Activated T-helper 17 cell treated with anti-CD3 and anti-CD28 coated beads, Interleukin-2, amount 50 U/mL, for 72 hours (primary cell): ENCODE measurements around the gene BTN2A1. TPM values are rescaled to one million over a fixed set of nuclear protein-coding genes. Genes with fewer than 3 reads are reported as not detected.
"Not testable (repeated sequence)": the region's sequence is repeated elsewhere in the genome, so short reads cannot be mapped to it uniquely, and the experiment has no call there.

Experiments used
- ATAC-seq: fragments of 150-1000 bp; cut with Tn5 transposase; replicated peaks from 2 replicates; pipeline ENCODE4 v1.10.0; 2021; ENCODE audit warnings: mild to moderate bottlenecking, moderate library complexity
- H3K27ac Mint-ChIP-seq: one replicate; pipeline ENCODE4 v1.8.0; 2022; ENCODE audit warnings: mixed read lengths
- H3K27me3 Mint-ChIP-seq: one replicate; pipeline ENCODE4 v1.8.0; 2022; ENCODE audit warnings: mixed read lengths
- H3K36me3 Mint-ChIP-seq: one replicate; pipeline ENCODE4 v1.8.0; 2022; ENCODE audit warnings: low read depth, mild to moderate bottlenecking, mixed read lengths
- H3K4me1 Mint-ChIP-seq: one replicate; pipeline ENCODE4 v1.8.0; 2022; ENCODE audit warnings: mixed read lengths
- H3K4me3 Mint-ChIP-seq: one replicate; pipeline ENCODE4 v1.8.0; 2022; ENCODE audit warnings: mild to moderate bottlenecking, mixed read lengths
- H3K9me3 Mint-ChIP-seq: one replicate; pipeline ENCODE4 v1.8.0; 2022; ENCODE audit warnings: mixed read lengths
- total RNA-seq, 2 donors: library from RNA; stranded (reverse); gene quantifications; one replicate each; pipeline ENCODE4 v1.2.3, GENCODE V29; 2022

BTN2A1 gene
- total RNA-seq = 10 to 100 TPM; 26.1 to 36.3 TPM

DNA sequence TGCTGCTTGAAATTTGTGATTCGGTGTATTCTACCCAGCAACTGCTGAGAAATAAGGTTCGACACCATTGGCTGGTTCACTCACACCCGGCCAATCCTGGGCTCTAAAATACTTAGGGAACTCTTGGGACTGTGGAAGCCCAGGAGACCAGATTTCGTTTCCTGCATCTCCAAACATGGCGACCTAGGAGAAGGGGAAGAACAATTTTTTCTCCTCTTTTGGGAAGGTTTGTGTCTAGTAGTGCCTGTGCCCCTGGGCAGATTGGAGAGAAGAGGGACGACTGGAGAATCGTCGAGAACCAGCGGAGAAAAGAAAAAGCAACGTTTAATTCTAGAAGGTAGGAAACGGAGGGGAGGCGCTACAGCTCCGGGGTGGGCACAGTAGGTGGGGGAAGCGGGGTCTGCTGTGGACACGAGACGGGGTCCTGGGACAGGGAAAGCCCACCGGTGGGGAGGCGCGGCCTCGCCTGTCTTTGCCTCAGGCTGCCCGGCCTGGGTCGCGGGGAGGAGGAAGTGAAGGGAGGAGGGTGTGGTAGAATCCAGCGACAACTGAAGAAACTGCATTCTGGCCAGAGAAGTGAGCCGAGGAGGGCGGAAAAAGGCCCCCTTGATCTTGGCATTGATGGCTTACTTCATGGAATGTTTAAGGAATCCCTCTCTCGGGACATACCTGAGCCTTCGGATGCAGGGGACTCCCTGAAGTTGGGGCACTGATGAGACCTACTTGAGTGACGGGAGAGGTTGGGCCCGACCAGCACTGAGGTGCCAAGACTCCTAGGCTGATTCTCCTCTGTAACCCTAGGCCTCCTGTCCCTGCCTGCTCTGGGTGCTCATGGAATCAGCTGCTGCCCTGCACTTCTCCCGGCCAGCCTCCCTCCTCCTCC is at the start of gene BTN2A1:
Gene BTN2A1 (plus strand): TSS at position 150 of the 883 bp plus-strand sequence. CDS start 682 bp downstream, at position 832.
- Mint-ChIP-seq H3K27me3 (no peaks in the 10 kb centered on the region), H3K9me3 (no peaks in the 10 kb centered on the region), H3K4me1 (peaks cover 45% of the 10 kb centered on the region), H3K27ac (peak within 1 kb of the TSS; percentile 99), H3K36me3 (peaks cover 61% of the 10 kb centered on the region), H3K4me3 (peak within 1 kb of the TSS; percentile 98)
- peak; percentile 99 for ATAC-seq

DNA sequence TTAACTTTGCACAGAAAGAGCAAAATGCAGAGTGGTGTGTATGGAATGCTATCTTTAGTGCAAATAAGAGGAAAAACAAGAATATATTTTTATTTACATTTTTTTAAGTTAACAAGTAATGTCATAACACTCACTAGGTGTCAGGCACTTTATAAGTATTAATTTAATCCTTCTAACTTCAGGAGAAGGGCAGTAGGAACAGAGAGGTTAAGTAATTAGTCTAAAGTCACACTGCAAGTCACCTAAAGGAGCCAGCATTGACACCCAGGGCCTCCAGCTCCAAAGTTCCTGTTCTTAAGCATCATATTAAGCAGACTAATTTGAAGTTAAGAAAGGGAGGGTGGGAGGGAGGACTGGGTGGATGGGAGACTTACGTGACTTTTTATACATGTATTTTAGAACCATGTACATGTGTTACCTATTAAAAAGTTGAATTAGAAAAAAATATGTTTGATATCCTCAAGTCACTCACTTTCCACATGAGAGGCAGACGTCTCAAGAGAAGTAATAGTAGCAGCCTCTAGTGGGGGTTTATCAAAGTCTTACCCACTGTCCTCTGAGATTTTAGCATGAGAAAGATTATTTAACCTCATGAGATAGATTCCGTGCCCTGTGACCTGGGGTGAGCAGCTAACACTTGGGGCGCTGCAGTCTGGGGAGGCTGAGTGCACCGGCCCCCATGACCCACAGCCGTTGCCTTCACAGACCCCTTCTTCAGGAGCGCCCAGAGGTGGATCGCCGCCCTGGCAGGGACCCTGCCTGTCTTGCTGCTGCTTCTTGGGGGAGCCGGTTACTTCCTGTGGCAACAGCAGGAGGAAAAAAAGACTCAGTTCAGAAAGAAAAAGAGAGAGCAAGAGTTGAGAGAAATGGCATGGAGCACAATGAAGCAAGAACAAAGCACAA is 48.7 kb upstream of the BTN2A1 start:
- H3K9me3 Mint-ChIP-seq = no peaks in the 10 kb centered on the region
- H3K27me3 Mint-ChIP-seq = no peaks in the 10 kb centered on the region
- ATAC-seq = no peak
- peaks cover 35% of the 10 kb centered on the region for H3K4me1 Mint-ChIP-seq
- no peak overlapping the region for H3K4me3 Mint-ChIP-seq
- no peak overlapping the region for H3K27ac Mint-ChIP-seq
- peaks cover 91% of the 10 kb centered on the region for H3K36me3 Mint-ChIP-seq

DNA sequence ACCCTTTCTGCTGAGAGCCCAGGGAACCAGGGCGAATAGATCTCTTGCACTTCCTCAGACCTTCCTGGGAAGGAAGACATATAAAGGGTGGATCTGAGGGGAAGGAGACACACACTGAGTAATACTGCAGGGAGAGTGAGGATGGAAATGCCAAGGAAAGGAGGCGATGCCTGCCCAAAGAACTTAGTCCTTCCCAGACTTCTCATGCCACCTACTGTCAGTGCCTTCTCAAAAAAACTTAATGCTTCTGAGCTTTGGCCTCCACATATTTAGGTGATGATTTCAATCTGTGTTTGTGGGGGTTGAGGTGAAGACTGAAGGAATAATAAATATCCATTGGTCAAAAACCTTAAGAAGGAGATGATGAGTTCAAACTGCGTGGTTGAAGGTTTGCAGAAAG is 46.0 kb upstream of the BTN2A1 start:
- Mint-ChIP-seq H3K9me3 (peaks cover 3% of the 10 kb centered on the region), H3K36me3 (peaks cover 74% of the 10 kb centered on the region), H3K4me1 (peaks cover 19% of the 10 kb centered on the region), H3K27me3 (no peaks in the 10 kb centered on the region), H3K4me3 (no peak overlapping the region), H3K27ac (peak overlapping the region; percentile 69)
- ATAC-seq = no peak

DNA sequence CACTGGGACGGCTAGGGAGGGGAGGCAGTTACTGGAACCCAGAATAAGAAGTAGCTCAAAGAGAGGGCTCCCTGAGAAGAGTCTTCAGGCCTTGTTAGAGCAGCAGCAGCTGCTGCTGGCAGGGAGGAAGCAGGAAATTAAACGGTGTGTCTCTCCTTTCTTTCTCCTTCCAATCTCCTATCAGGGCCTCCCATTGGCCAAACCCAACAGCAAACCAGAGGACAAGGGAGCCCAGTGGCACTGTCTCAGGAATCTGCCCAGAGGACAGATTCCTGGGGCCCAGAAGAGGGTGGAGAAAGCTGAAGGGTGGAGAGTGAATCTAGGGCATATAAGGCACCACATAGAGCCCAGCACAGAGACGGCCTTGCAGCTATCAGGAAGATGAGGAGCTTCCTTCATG is 45.5 kb upstream of the BTN2A1 start:
- Mint-ChIP-seq H3K36me3 (peaks cover 69% of the 10 kb centered on the region), H3K27ac (peak overlapping the region; percentile 69), H3K9me3 (peaks cover 6% of the 10 kb centered on the region), H3K4me3 (no peak overlapping the region), H3K4me1 (peaks cover 15% of the 10 kb centered on the region), H3K27me3 (no peaks in the 10 kb centered on the region)
- no peak for ATAC-seq

DNA sequence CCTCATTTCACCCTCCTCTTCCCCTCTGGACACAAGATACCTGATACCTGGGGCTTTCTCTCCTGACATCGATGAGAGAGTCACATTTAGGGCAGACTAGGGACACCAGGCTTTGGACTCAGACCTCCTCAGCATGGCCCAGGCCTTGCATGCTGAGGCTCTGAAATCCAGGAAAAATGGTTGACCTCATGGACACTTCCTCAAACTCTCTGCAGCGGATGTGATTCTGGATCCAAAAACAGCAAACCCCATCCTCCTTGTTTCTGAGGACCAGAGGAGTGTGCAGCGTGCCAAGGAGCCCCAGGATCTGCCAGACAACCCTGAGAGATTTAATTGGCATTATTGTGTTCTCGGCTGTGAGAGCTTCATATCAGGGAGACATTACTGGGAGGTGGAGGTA is 44.8 kb upstream of the BTN2A1 start:
- Mint-ChIP-seq H3K4me3 (no peak overlapping the region), H3K36me3 (peaks cover 62% of the 10 kb centered on the region), H3K4me1 (peaks cover 11% of the 10 kb centered on the region), H3K27me3 (no peaks in the 10 kb centered on the region), H3K9me3 (peaks cover 10% of the 10 kb centered on the region), H3K27ac (no peak overlapping the region)
- ATAC-seq = no peak

DNA sequence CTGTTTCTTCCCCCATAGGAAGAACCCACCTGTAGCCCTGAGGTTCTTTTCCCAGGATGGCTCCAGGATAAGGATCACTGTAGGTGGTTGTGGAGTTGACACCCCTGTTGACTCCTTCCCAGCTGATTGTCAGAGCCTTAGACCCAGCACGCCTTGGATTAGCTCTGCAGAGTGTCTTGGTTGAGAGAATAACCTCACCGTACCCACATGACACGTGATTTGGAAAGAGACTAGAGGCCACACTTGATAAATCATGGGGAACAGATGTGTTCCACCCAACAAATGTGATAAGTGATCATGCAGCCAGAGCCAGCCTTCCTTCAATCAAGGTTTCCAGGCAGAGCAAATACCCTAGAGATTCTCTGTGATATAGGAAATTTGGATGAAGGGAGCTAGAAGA is 43.5 kb upstream of the BTN2A1 start:
- peaks cover 10% of the 10 kb centered on the region for H3K9me3 Mint-ChIP-seq
- no peak overlapping the region for H3K4me3 Mint-ChIP-seq
- H3K27ac Mint-ChIP-seq = no peak overlapping the region
- ATAC-seq = no peak
- H3K36me3 Mint-ChIP-seq = peaks cover 51% of the 10 kb centered on the region
- H3K27me3 Mint-ChIP-seq = no peaks in the 10 kb centered on the region
- peaks cover 11% of the 10 kb centered on the region for H3K4me1 Mint-ChIP-seq

DNA sequence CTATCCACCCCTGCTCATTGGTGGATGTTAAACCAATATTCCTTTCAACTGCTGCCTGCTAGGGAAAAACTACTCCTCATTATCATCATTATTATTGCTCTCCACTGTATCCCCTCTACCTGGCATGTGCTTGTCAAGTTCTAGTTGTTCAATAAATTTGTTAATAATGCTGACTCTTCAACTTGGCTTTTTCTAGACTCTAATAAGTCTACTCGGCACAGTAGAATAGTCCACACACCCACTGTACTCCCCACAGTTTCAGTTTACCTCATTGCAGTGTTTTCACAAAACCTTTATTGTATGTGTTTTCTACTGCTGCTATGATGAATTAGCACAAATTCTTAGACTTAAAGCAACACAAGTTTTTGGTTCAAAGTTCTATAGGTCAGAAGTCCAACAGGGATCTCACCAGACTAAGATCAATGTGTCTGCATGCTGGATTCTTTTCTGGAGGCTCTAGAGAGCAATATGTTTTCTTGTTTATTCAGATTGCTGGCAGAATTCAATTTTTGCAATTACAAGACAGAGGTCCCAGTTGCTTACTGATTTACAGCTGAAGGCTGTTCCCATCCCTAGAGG is 42.6 kb upstream of the BTN2A1 start:
- Mint-ChIP-seq H3K27me3 (no peaks in the 10 kb centered on the region), H3K9me3 (peaks cover 10% of the 10 kb centered on the region), H3K4me3 (no peak overlapping the region), H3K27ac (no peak overlapping the region), H3K4me1 (peaks cover 11% of the 10 kb centered on the region), H3K36me3 (peaks cover 43% of the 10 kb centered on the region)
- ATAC-seq = no peak

DNA sequence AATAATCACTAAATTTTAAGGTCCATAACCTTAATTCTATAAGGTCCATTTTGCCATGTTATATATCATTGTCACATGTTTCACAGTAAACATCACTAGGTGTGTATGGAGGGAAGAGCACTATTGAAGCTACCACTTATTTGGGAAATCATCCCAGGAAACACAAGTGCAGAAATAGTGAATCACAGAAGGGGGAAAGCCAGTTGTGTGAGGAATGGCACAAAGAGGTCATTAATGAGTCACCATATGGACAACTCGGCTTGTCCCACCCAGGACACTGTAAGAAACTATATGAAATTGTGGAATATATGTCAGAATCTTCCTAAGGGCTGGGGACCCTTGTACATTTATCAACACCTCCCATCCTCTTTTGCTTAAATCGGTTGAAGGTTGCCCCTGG is 42.0 kb upstream of the BTN2A1 start:
- H3K27me3 Mint-ChIP-seq = no peaks in the 10 kb centered on the region
- peaks cover 10% of the 10 kb centered on the region for H3K9me3 Mint-ChIP-seq
- no peak overlapping the region for H3K27ac Mint-ChIP-seq
- H3K36me3 Mint-ChIP-seq = peaks cover 36% of the 10 kb centered on the region
- peaks cover 7% of the 10 kb centered on the region for H3K4me1 Mint-ChIP-seq
- H3K4me3 Mint-ChIP-seq = no peak overlapping the region
- ATAC-seq = no peak

DNA sequence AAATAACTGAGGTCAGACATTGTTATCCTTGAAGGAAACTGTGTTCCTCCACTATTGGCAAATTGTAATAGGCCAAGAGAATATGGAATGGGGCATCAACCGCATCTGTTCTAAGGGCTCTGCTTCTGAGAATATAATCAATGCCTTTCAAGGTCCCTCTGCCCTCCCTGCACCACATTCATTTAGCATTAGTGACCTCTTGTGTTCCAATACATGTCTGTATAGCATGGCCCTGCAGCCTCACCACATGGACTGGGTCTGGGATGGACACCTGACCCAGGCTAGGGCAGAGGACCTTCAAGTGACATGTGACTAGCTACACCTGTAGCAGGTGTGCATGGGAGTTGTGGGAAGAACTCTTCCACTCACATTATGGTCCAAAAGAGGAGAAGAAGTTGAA is 41.5 kb upstream of the BTN2A1 start:
- ATAC-seq = no peak
- Mint-ChIP-seq H3K36me3 (peaks cover 31% of the 10 kb centered on the region), H3K4me3 (no peak overlapping the region)

DNA sequence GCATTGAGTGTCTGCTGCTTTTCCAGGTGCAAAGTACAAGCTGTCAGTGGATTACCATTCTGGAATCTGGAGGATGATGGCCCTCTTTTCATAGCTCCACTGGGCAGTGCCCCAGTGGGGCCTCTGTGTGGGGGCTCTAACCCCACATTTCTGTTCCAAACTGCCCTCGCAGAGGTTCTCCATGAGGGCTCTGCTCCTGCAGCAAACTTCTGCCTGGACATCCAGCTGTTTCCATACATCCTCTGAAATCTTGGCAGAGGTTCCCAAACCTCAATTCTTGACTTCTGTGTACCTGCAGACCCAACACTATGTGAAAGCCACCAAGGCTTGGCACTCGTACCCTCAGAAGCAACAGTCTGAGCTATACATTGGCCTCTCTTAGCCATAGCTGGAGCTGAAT is 39.7 kb upstream of the BTN2A1 start:
- not testable (repeated sequence) for H3K27me3 Mint-ChIP-seq, H3K4me3 Mint-ChIP-seq
- peaks cover 13% of the 10 kb centered on the region for H3K36me3 Mint-ChIP-seq

More for the DNA sequence above, 41.5 kb upstream of the BTN2A1 start:
- Mint-ChIP-seq H3K9me3 (peaks cover 10% of the 10 kb centered on the region), H3K4me1 (peaks cover 6% of the 10 kb centered on the region), H3K27ac (no peak overlapping the region), H3K27me3 (no peaks in the 10 kb centered on the region)

DNA sequence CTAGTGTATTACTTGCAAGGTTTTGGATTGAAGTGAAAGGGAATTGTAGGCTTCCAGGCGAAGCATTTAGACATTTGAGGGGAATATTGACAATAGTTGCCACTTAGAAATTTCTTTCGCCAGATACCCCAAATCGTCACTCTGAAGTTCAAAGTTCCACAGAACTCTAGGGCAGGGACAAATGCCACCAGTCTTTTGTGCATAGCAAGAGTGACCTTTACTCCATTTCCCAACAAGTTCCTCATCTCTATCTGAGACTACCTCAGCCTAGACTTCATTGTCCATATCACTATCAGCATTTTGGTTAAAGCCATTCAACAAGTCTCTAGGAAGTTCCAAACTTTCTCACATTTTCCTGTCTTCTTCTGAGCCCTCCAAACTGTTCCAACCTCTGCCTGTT is 39.0 kb upstream of the BTN2A1 start:
- not testable (repeated sequence) for H3K27ac Mint-ChIP-seq, H3K4me3 Mint-ChIP-seq, ATAC-seq, H3K36me3 Mint-ChIP-seq, H3K27me3 Mint-ChIP-seq
- H3K9me3 Mint-ChIP-seq = peaks cover 10% of the 10 kb centered on the region
- H3K4me1 Mint-ChIP-seq = peaks cover 10% of the 10 kb centered on the region

More for the DNA sequence above, 39.7 kb upstream of the BTN2A1 start:
- Mint-ChIP-seq H3K4me1 (peaks cover 10% of the 10 kb centered on the region), H3K9me3 (peaks cover 10% of the 10 kb centered on the region)
- not testable (repeated sequence) for H3K27ac Mint-ChIP-seq, ATAC-seq

DNA sequence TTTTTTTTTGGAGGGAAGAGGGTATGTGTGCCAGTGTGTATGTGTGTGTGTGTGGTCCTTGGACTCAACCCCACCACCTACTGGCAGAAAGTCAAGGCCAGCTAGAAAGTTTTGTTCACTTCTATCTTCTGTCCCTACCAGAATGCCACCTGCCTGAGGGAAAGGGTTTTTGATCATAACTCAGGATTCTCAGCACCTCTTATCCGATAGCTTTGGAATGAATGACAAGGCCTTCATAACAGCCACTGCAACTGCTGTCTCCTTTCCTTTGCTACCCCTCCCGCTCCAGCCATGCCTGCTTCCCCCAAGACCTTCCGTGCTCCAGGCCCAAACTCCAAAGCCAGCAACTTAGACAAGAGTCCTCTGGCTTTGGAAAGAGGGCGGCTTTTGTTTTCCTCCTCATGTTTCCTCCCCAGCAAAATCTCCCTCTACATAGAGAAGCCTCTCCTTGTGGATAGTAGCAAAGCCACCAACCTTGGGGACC is 37.0 kb upstream of the BTN2A1 start:
- Mint-ChIP-seq H3K4me1 (peaks cover 5% of the 10 kb centered on the region), H3K27ac (no peak overlapping the region), H3K4me3 (no peak overlapping the region), H3K9me3 (peaks cover 10% of the 10 kb centered on the region), H3K36me3 (no peaks in the 10 kb centered on the region), H3K27me3 (no peaks in the 10 kb centered on the region)
- ATAC-seq = peak; percentile 1

DNA sequence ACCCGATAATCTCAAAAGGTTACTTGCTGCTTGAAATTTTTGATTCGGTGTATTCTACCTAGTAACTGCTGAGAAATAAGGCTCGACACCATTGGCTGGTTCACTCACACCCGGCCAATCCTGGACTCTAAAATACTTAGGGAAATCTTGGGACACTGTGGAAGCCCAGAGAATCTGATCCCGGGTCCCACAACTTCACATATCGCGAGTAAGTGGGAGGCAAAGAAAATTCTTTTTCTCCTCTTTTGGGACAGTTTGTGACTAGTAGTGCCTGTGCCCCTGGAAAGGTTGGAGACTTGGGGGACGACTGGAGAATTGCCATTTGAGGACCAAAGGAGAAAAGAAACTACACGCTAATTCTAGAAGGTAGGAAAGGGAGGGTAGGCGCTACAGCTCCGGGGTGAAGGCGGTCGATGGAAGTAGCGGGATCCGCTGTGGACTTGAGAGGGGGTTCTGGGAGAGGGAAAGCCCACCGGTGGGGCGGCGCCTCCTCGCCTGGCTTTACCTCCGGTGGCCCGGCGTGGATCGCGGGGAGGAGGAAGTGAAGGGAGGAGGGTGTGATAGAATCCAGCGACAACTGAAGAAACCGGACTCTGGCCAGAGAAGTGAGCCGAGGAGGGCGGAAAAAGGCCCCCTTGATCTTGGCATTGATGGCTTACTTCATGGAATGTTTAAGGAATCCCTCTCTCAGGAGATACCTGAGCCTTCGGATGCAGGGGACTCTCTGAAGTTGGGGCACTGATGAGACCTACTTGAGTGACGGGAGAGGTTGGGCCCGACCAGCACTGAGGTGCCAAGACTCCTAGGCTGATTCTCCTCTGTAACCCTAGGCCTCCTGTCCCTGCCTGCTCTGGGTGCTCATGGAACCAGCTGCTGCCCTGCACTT is 36.3 kb upstream of the BTN2A1 start:
- peak; percentile 97 for ATAC-seq
- Mint-ChIP-seq H3K4me3 (no peak overlapping the region), H3K4me1 (peaks cover 8% of the 10 kb centered on the region), H3K9me3 (peaks cover 7% of the 10 kb centered on the region), H3K36me3 (peaks cover 6% of the 10 kb centered on the region), H3K27ac (no peak overlapping the region), H3K27me3 (no peaks in the 10 kb centered on the region)
